ENCODE measurements around the gene IL36G.

IL36G gene

DNA sequence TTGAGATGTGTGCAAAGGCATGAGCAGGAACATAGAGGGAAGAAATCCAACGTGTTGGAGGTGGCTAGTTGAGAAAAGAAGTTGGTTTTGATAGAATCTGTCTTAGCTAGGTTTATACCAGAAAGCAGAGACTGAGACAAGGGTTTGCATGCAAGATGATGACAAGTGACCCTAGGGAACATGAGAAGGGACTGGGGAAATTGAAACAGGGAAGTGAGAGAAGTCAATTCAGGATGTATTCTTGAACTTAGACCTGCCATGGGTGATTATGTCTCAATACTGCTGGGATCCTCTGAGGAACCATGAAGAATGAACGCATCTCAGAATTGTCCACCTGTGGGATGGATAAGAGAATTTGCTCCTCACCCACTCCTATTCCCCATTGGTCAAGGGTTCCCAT lies 47.9 kb downstream of the IL36G start:
- DNase-seq (ENCODE audit: low read depth in 2 of 2), result no peak
- H3K4me3 ChIP-seq (replicated peaks in 1 of 2; ENCODE audit: low read depth in 2 of 2, low read length in 2 of 2), result no peak overlapping the region
- TF ChIP-seq, protein P1, sequence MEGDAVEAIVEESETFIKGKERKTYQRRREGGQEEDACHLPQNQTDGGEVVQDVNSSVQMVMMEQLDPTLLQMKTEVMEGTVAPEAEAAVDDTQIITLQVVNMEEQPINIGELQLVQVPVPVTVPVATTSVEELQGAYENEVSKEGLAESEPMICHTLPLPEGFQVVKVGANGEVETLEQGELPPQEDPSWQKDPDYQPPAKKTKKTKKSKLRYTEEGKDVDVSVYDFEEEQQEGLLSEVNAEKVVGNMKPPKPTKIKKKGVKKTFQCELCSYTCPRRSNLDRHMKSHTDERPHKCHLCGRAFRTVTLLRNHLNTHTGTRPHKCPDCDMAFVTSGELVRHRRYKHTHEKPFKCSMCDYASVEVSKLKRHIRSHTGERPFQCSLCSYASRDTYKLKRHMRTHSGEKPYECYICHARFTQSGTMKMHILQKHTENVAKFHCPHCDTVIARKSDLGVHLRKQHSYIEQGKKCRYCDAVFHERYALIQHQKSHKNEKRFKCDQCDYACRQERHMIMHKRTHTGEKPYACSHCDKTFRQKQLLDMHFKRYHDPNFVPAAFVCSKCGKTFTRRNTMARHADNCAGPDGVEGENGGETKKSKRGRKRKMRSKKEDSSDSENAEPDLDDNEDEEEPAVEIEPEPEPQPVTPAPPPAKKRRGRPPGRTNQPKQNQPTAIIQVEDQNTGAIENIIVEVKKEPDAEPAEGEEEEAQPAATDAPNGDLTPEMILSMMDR (IDR thresholded peaks at IDR 0.05; ENCODE audit: low read depth, low read length), result no peak

DNA sequence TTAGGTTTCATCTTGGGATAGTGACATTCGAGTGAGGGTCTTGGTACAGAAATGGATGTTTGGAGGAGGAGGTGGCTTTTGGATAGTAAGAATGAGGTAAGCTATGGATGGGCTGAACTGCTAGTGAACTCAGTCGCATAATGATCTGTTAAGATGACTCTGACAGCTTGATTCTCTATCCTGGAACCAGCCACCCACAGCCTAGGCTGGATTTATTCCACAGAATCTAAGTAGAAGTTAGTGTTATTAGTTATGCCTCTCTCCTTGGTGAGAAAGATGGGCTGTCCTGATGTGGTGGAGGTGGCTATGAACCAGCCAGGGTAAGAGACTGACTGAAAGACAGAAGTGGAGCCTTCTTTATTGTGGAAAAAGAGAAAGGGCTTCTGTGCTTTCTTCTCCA lies 49.9 kb downstream of the IL36G start:
- TF ChIP-seq, protein P1 (IDR thresholded peaks at IDR 0.05; ENCODE audit: low read depth, low read length), result no peak
- DNase-seq (ENCODE audit: low read depth in 2 of 2), result no peak

DNA sequence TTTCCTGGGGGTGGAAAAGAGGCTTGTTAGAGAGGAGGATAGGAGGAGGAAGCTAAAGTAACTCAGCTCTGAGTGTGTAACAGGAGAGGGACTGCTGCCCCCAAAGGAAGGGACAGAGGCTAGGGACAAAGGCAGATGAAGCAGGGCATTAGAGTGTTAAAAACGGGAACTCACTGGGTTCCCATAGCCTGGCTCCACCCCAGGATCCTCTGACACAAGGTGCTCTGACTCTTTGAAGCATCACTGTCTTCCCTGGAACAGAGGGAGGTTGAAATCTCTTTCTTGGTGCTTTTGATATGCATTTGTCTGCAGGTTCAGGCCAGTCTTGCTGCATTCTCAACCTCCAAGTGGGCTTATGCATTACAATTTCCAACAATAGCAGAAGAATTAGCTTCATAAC lies 50.3 kb downstream of the IL36G start:
- TF ChIP-seq, protein P1 (IDR thresholded peaks at IDR 0.05; ENCODE audit: low read depth, low read length), result no peak
- no peak overlapping the region for H3K4me3 ChIP-seq (replicated peaks in 1 of 2; ENCODE audit: low read depth in 2 of 2, low read length in 2 of 2)
- no peak for DNase-seq (ENCODE audit: low read depth in 2 of 2)

More for the DNA sequence above, 49.9 kb downstream of the IL36G start:
- H3K4me3 ChIP-seq (replicated peaks in 1 of 2; ENCODE audit: low read depth in 2 of 2, low read length in 2 of 2), result no peak overlapping the region

DNA sequence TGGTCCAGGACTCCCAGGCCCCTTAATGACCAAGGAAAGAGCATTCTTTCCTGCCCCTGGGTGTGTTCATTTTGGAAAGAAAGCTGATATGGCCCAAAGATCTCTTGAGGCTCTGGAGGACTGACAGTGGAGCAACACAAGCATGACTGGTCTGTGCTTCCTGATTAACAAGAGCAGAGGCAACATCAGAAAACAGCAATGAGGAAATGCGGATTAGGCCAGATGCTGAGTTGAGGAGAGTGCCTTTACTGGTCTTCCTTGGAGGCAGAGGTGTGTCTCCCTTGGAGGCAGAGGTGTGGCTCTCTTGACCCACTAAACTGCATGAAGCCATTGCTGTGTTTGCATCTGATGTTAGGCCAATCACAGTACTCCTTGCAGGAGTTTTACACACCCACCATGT lies 54.9 kb downstream of the IL36G start:
- H3K4me3 ChIP-seq (replicated peaks in 1 of 2; ENCODE audit: low read depth in 2 of 2, low read length in 2 of 2), result no peak overlapping the region
- TF ChIP-seq, protein P1 (IDR thresholded peaks at IDR 0.05; ENCODE audit: low read depth, low read length), result no peak

DNA sequence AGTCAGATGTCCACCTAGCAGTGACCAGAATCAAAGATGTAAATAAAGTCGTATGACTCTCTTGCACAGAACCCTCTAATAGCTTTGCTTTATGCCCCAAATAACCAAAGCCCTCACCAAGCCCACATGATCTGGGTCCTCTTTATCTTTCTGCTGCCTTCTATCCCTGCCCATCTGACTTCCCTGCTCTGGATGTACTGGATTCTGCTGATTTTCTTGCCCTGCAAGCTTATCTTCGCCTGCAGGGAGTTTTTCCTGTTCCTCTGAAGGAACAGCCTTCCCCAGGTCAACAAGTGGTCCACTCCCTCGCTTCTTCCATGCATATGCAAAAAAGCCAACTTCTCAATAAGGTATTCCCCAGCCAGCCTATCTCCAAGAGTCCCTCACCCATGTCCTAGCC lies 56.2 kb downstream of the IL36G start:
- TF ChIP-seq, protein P1 (IDR thresholded peaks at IDR 0.05; ENCODE audit: low read depth, low read length), result no peak
- no peak for DNase-seq (ENCODE audit: low read depth in 2 of 2)
- no peak overlapping the region for H3K4me3 ChIP-seq (replicated peaks in 1 of 2; ENCODE audit: low read depth in 2 of 2, low read length in 2 of 2)

More for the DNA sequence above, 54.9 kb downstream of the IL36G start:
- DNase-seq (ENCODE audit: low read depth in 2 of 2), result no peak

Data from cardiac fibroblast (primary cell).